Measurements from ENCODE around the gene RUNX3. TPM values are rescaled to one million over a fixed set of nuclear protein-coding genes. Genes with fewer than 3 reads are reported as not detected.

RUNX3 gene
- total and polyA plus RNA-seq, 2 donors (not counting 1 experiment from before 2014, with no cell fraction given), result 86.0 to 127 TPM

GRCh38 chr1:24925082-24925779 lies 4.8 kb downstream of the RUNX3 start:
- Histone ChIP-seq H3K9me3 (ENCODE audit: control extremely low read depth in 1 of 3, control insufficient read depth in 2 of 3, insufficient read depth in 1 of 3, low read length in 2 of 3) (no peaks in the 10 kb centered on the region), H3K27me3 (replicated peaks in 1 of 4; ENCODE audit: control extremely low read depth in 1 of 4, control insufficient read depth in 3 of 4, insufficient read depth in 4 of 4, low read length in 3 of 4) (no peaks in the 10 kb centered on the region), H3K36me3 (replicated peaks in 1 of 2; ENCODE audit: control extremely low read depth in 1 of 2, control insufficient read depth in 1 of 2, extremely low read depth in 1 of 2, insufficient read depth in 2 of 2, low read length in 1 of 2) (peaks cover 7 to 59% of the 10 kb centered on the region in 2 experiments), H3K4me2 (replicated peaks; ENCODE audit: low read depth, low read length, poor library complexity, severe bottlenecking) (peak overlapping the region; percentile 81), H3K27ac (ENCODE audit: low read length in 2 of 2) (peak overlapping the region; percentile 36 to 95), H3K79me2 (ENCODE audit: control insufficient read depth, insufficient read depth, low read length) (peaks cover 91% of the 10 kb centered on the region), H3K9ac (ENCODE audit: low read length) (peak overlapping the region; percentile 83), H3K4me1 (ENCODE audit: control insufficient read depth in 2 of 2, insufficient read depth in 2 of 2, low read length in 2 of 2) (peaks cover 63 to 76% of the 10 kb centered on the region in 2 donors), H3K4me3 (ENCODE audit: control extremely low read depth in 1 of 5, extremely low read depth in 1 of 5, insufficient read depth in 1 of 5, low read depth in 2 of 5, low read length in 4 of 5) (peak overlapping the region in 2 of 5 experiments; percentile 24 to 89), H2AFZ (ENCODE audit: insufficient read depth, low read depth, low read length, poor library complexity, severe bottlenecking) (no peak overlapping the region), H4K20me1 (ENCODE audit: control insufficient read depth, insufficient read depth, low read length, poor library complexity, severe bottlenecking) (peaks cover 89% of the 10 kb centered on the region)
- WGBS (ENCODE audit: insufficient coverage), result 11% methylated on average over 6 of the region's 10 CpGs
- CTCF ChIA-PET, result interaction anchor here (0.6 to 14.6 kb wide), 5 partner anchors 9 to 224 kb away, joined by 3 to 320 read pairs (median 7); no protein-coding TSS in a partner anchor
- intact Hi-C loops (cut with micrococcal nuclease), result loop anchor here (5.0 kb wide), 1 partner anchor 322 kb away; the partner anchor contains the start of gene RSRP1
- no peaks in the 10 kb centered on the region for H3K9me3 Mint-ChIP-seq (ENCODE audit: insufficient read depth)
- TF ChIP-seq CTCF (IDR thresholded peaks at IDR 0.05) (no peak), EZH2 (IDR thresholded peaks at IDR 0.05; ENCODE audit: borderline replicate concordance, insufficient read depth, low read depth, low read length, poor library complexity, severe bottlenecking) (no peak)
- H3K4me1 Mint-ChIP-seq, result peaks cover 76% of the 10 kb centered on the region
- H3K4me3 Mint-ChIP-seq, result peak overlapping the region; percentile 98
- H3K27ac Mint-ChIP-seq, result peak overlapping the region; percentile 84
- ATAC-seq (ENCODE audit: low read depth), result peak; percentile 12
- POLR2A ChIA-PET, result interaction anchor here (1.4 kb wide), 1 partner anchor 108 kb away, joined by 3 read pairs; no protein-coding TSS in a partner anchor
- DNase-seq, result peak; percentile 87
- H3K27me3 Mint-ChIP-seq, result no peaks in the 10 kb centered on the region
